Tibial nerve (tissue), 4 donors: ENCODE data around the gene POLR3F.

Experiments used
- CTCF ChIP-seq, 5 experiments: fragments of 200-600 bp in 3 of 5; fragments of 450-650 bp in 2 of 5; sonication (generic) in 3 of 5; IDR thresholded peaks; one replicate each; pipeline ENCODE4 v1.5.1; 2016 to 2019; ENCODE audit warnings: antibody characterized with exemption in 5 of 5, mild to moderate bottlenecking in 3 of 5, moderate library complexity in 2 of 5
- EP300 ChIP-seq, 2 donors: sonication (generic); formaldehyde crosslinking; IDR thresholded peaks; one replicate each; pipeline ENCODE4 v1.6.1; 2017; ENCODE audit warnings: antibody characterized with exemption in 2 of 2, mild to moderate bottlenecking in 1 of 2
- POLR2A ChIP-seq, 2 donors: fragments of 450-650 bp; IDR thresholded peaks; one replicate each; pipeline ENCODE4 v1.6.1; 2017; ENCODE audit warnings: antibody characterized with exemption in 2 of 2, mild to moderate bottlenecking in 2 of 2, moderate library complexity in 2 of 2

GRCh38 chr20:18443886-18444285, 23.3 kb upstream of the POLR3F start:
- TF ChIP-seq CTCF (IDR thresholded peaks at IDR 0.05) (no peak), POLR2A (IDR thresholded peaks at IDR 0.05) (no peak), EP300 (IDR thresholded peaks at IDR 0.05) (no peak)
